HG03045 (cell line): ENCODE results near the gene TEX19.

Source experiments
- ATAC-seq: cut with Tn5 transposase; IDR thresholded peaks from one replicate; pipeline ENCODE4 v1.9.1; 2021; ENCODE audit warnings: mild to moderate bottlenecking, moderate library complexity; ENCODE audit not compliant: unreplicated experiment

The TEX19 gene

GRCh38 chr17:82388223-82388921 is 29.3 kb downstream of the TEX19 start:
- no peak for ATAC-seq

- no peak for ATAC-seq
These were observed 29.9 kb downstream of the TEX19 start for GRCh38 chr17:82388922-82389283.

- ATAC-seq = no peak
These were observed 30.3 kb downstream of the TEX19 start for GRCh38 chr17:82389379-82389778.

GRCh38 chr17:82390015-82390859 is 31.2 kb downstream of the TEX19 start:
- ATAC-seq = no peak

- no peak for ATAC-seq
These were observed 31.9 kb downstream of the TEX19 start for GRCh38 chr17:82390860-82391435.

- ATAC-seq = no peak
These were observed 32.5 kb downstream of the TEX19 start for GRCh38 chr17:82391496-82392066.

- ATAC-seq = no peak
These were observed 33.3 kb downstream of the TEX19 start for GRCh38 chr17:82392209-82392920.

- no peak for ATAC-seq
These were observed 33.9 kb downstream of the TEX19 start for GRCh38 chr17:82392941-82393340.

- no peak for ATAC-seq
These were observed 35.2 kb downstream of the TEX19 start for GRCh38 chr17:82394278-82394677.

- no peak for ATAC-seq
These were observed 37.8 kb downstream of the TEX19 start for GRCh38 chr17:82396601-82397435.

GRCh38 chr17:82397449-82398335 is 38.6 kb downstream of the TEX19 start:
- no peak for ATAC-seq

- no peak for ATAC-seq
These were observed 40.0 kb downstream of the TEX19 start for GRCh38 chr17:82399041-82399441.

- no peak for ATAC-seq
These were observed 40.6 kb downstream of the TEX19 start for GRCh38 chr17:82399601-82400101.

- no peak for ATAC-seq
These were observed 41.2 kb downstream of the TEX19 start for GRCh38 chr17:82400206-82400605.

GRCh38 chr17:82400830-82401229 is 41.8 kb downstream of the TEX19 start:
- no peak for ATAC-seq

GRCh38 chr17:82402865-82403264 is 43.8 kb downstream of the TEX19 start:
- peak; percentile 54 for ATAC-seq

GRCh38 chr17:82403662-82404660 is 44.9 kb downstream of the TEX19 start:
- no peak for ATAC-seq

GRCh38 chr17:82405051-82405450 is 46.0 kb downstream of the TEX19 start:
- ATAC-seq = no peak
